HG02642 (cell line): ENCODE data around the gene ABI3BP.
A peak's percentile ranks its signal among the peaks of the same experiment; 100 is the strongest.

Source experiments
- ATAC-seq: cut with Tn5 transposase; IDR thresholded peaks from one replicate; pipeline ENCODE4 v1.9.1; 2021; ENCODE audit warnings: mild to moderate bottlenecking; ENCODE audit not compliant: unreplicated experiment, poor library complexity

ABI3BP gene

GRCh38 chr3:100753846-100754245, 239.4 kb downstream of the ABI3BP start:
- ATAC-seq: no peak

- ATAC-seq: no peak
These were observed 244.3 kb downstream of the ABI3BP start for GRCh38 chr3:100748967-100749366.

- no peak for ATAC-seq
These were observed 245.0 kb downstream of the ABI3BP start for GRCh38 chr3:100748220-100748619.

- ATAC-seq: no peak
These were observed 247.1 kb downstream of the ABI3BP start for GRCh38 chr3:100746092-100746491.

GRCh38 chr3:100745617-100746016, 247.6 kb downstream of the ABI3BP start:
- no peak for ATAC-seq

GRCh38 chr3:100744671-100745070, 248.6 kb downstream of the ABI3BP start:
- ATAC-seq: no peak

GRCh38 chr3:100743535-100743934, 249.7 kb downstream of the ABI3BP start:
- ATAC-seq: no peak

- no peak for ATAC-seq
These were observed 253.0 kb downstream of the ABI3BP start for GRCh38 chr3:100740207-100740606.

GRCh38 chr3:100737334-100737733, 255.9 kb downstream of the ABI3BP start:
- ATAC-seq: no peak

GRCh38 chr3:100732435-100732834, 260.8 kb downstream of the ABI3BP start:
- ATAC-seq: no peak

GRCh38 chr3:100730524-100730923, 262.7 kb downstream of the ABI3BP start:
- peak; percentile 72 for ATAC-seq

- ATAC-seq: no peak
These were observed 266.5 kb downstream of the ABI3BP start for GRCh38 chr3:100726706-100727105.

GRCh38 chr3:100725935-100726513, 267.2 kb downstream of the ABI3BP start:
- ATAC-seq: no peak

- ATAC-seq: no peak
These were observed 272.8 kb downstream of the ABI3BP start for GRCh38 chr3:100720426-100720825.

- ATAC-seq: no peak
These were observed 274.1 kb downstream of the ABI3BP start for GRCh38 chr3:100719136-100719535.

- no peak for ATAC-seq
These were observed 275.4 kb downstream of the ABI3BP start for GRCh38 chr3:100717637-100718487.

- no peak for ATAC-seq
These were observed 276.2 kb downstream of the ABI3BP start for GRCh38 chr3:100717063-100717462.

- no peak for ATAC-seq
These were observed 278.0 kb downstream of the ABI3BP start for GRCh38 chr3:100715176-100715575.

- peak; percentile 42 for ATAC-seq
These were observed 282.8 kb downstream of the ABI3BP start for GRCh38 chr3:100710261-100710968.

- peak; percentile 1 for ATAC-seq
These were observed 283.4 kb downstream of the ABI3BP start for GRCh38 chr3:100709842-100710260.
